HEK293 (cell line): ENCODE data around the gene ALDH1B1.

Experiments
- CTCF ChIA-PET: fragments of 350-600 bp; formaldehyde crosslinking; extraction: SDS; loops from one replicate; lab custom pipeline; 2021; ENCODE audit warnings: antibody characterized with exemption; lab: Yijun Ruan, JAX
- POLR2A ChIA-PET: fragments of 300-600 bp; formaldehyde crosslinking; extraction: SDS; loops from one replicate; lab custom pipeline; 2020; ENCODE audit warnings: antibody characterized with exemption, inconsistent platforms; lab: Yijun Ruan, JAX
- H3K27ac ChIP-seq: fragments of 200-500 bp; sonication (Bioruptor generic); 2 replicates; pipeline ENCODE4 v1.5.1; 2014; ENCODE audit warnings: low read depth, low read length, control low read depth, inconsistent platforms; ENCODE audit errors: extremely low read depth
- H3K36me3 ChIP-seq, 2 experiments: fragments of 200-500 bp in 1 of 2; sonication (Bioruptor generic) in 1 of 2; 1 replicate in 1 of 2; 2 replicates in 1 of 2; pipeline ENCODE4 v1.5.1; 2014 to 2017; ENCODE audit warnings: inconsistent platforms in 2 of 2, low read length in 2 of 2; ENCODE audit not compliant: control insufficient read depth in 2 of 2, insufficient read depth in 1 of 2
- H3K4me1 ChIP-seq: fragments of 200-500 bp; sonication (Bioruptor generic); 2 replicates; pipeline ENCODE4 v1.5.1; 2014; ENCODE audit warnings: mild to moderate bottlenecking, low read length, inconsistent platforms; ENCODE audit not compliant: control insufficient read depth, insufficient read depth
- H3K4me3 ChIP-seq: 2 replicates; pipeline ENCODE4 v1.5.1; 2011; ENCODE audit warnings: low read depth, mild to moderate bottlenecking, control low read depth, low read length, moderate library complexity
- H3K9me3 ChIP-seq: fragments of 200-500 bp; sonication (Bioruptor generic); 2 replicates; pipeline ENCODE4 v1.5.1; 2014; ENCODE audit warnings: low read depth, low read length, inconsistent platforms; ENCODE audit not compliant: control insufficient read depth, insufficient read depth
- OVOL3 ChIP-seq: fragments of 450-650 bp; formaldehyde crosslinking; IDR thresholded peaks from 2 replicates; pipeline ENCODE4 v1.5.1; 2016; ENCODE audit warnings: missing biosample characterization, missing genetic modification characterization
- SETDB1 ChIP-seq: IDR thresholded peaks from one replicate; pipeline ENCODE4 v1.6.1; 2017; ENCODE audit warnings: mild to moderate bottlenecking, low read length, moderate library complexity, mixed read lengths; ENCODE audit not compliant: insufficient read length
- YY1 ChIP-seq: fragments of 450-650 bp; formaldehyde crosslinking; IDR thresholded peaks from 2 replicates; pipeline ENCODE4 v1.5.1; 2018; ENCODE audit warnings: missing biosample characterization, missing genetic modification characterization
- ZNF280C ChIP-seq: fragments of 450-650 bp; formaldehyde crosslinking; IDR thresholded peaks from 2 replicates; pipeline ENCODE4 v1.5.1; 2016; ENCODE audit warnings: missing biosample characterization, missing genetic modification characterization
- ZNF426 ChIP-seq: fragments of 450-650 bp; formaldehyde crosslinking; IDR thresholded peaks from 2 replicates; pipeline ENCODE4 v1.5.1; 2017; ENCODE audit warnings: missing biosample characterization, missing genetic modification characterization, mild to moderate bottlenecking, inconsistent platforms, moderate library complexity
- ZNF518A ChIP-seq: fragments of 450-650 bp; formaldehyde crosslinking; conservative IDR thresholded peaks from 2 replicates; pipeline ENCODE4 v1.5.1; 2016; ENCODE audit warnings: low read depth, missing biosample characterization, missing genetic modification characterization

Gene ALDH1B1

GRCh38 chr9:38384990-38385848, 7.3 kb upstream of the ALDH1B1 start:
- ChIA-PET CTCF (no interaction called here), POLR2A (no interaction called here)
- Histone ChIP-seq H3K4me3 (no peak overlapping the region), H3K4me1 (no peaks in the 10 kb centered on the region), H3K27ac (no peak overlapping the region), H3K9me3 (no peaks in the 10 kb centered on the region), H3K36me3 (no peaks in the 10 kb centered on the region)
- TF ChIP-seq SETDB1: peak; percentile 65
- TF ChIP-seq YY1 (tag by site-specific recombination): no peak

GRCh38 chr9:38385896-38386295, 6.6 kb upstream of the ALDH1B1 start:
- no peaks in the 10 kb centered on the region for H3K9me3 ChIP-seq
- CTCF ChIA-PET: interaction anchor here (1.5 kb wide), 1 partner anchor 13 kb away, joined by 6 read pairs; no protein-coding TSS in a partner anchor

More at GRCh38 chr9:38385896-38386295, 6.6 kb upstream of the ALDH1B1 start:
- POLR2A ChIA-PET: no interaction called here
- Histone ChIP-seq H3K4me3 (no peak overlapping the region), H3K4me1 (no peaks in the 10 kb centered on the region), H3K27ac (no peak overlapping the region), H3K36me3 (no peaks in the 10 kb centered on the region)
- no peak for TF ChIP-seq ZNF280C (tag by site-specific recombination)
- TF ChIP-seq ZNF426 (tag by site-specific recombination): no peak
- TF ChIP-seq ZNF518A (tag by site-specific recombination): no peak
- TF ChIP-seq OVOL3 (tag by site-specific recombination): no peak
- TF ChIP-seq, all 188 proteins: peak for 0
